Measurements from ENCODE around the gene SLC27A2. TPM values are rescaled to one million over a fixed set of nuclear protein-coding genes. Genes with fewer than 3 reads are reported as not detected.

SLC27A2 gene
- total and polyA plus RNA-seq, 2 donors (not counting 1 experiment from before 2014, with no cell fraction given), result 0.39 to 0.49 TPM

GRCh38 chr15:50180582-50180981 lies 1.4 kb upstream of the SLC27A2 start:
- Histone ChIP-seq H3K27ac (ENCODE audit: low read length in 2 of 2) (no peak overlapping the region), H3K9me3 (ENCODE audit: control extremely low read depth in 1 of 3, control insufficient read depth in 2 of 3, insufficient read depth in 1 of 3, low read length in 2 of 3) (no peaks in the 10 kb centered on the region), H2AFZ (ENCODE audit: insufficient read depth, low read depth, low read length, poor library complexity, severe bottlenecking) (no peak overlapping the region), H3K36me3 (replicated peaks in 1 of 2; ENCODE audit: control extremely low read depth in 1 of 2, control insufficient read depth in 1 of 2, extremely low read depth in 1 of 2, insufficient read depth in 2 of 2, low read length in 1 of 2) (no peaks in the 10 kb centered on the region), H3K79me2 (ENCODE audit: control insufficient read depth, insufficient read depth, low read length) (no peaks in the 10 kb centered on the region), H3K4me2 (replicated peaks; ENCODE audit: low read depth, low read length, poor library complexity, severe bottlenecking) (no peak overlapping the region), H3K27me3 (replicated peaks in 1 of 4; ENCODE audit: control extremely low read depth in 1 of 4, control insufficient read depth in 3 of 4, insufficient read depth in 4 of 4, low read length in 3 of 4) (peaks cover 0 to 17% (median 5%) of the 10 kb centered on the region in 4 experiments), H3K9ac (ENCODE audit: low read length) (no peak overlapping the region), H3K4me3 (ENCODE audit: control extremely low read depth in 1 of 5, extremely low read depth in 1 of 5, insufficient read depth in 1 of 5, low read depth in 2 of 5, low read length in 4 of 5) (no peak overlapping the region), H4K20me1 (ENCODE audit: control insufficient read depth, insufficient read depth, low read length, poor library complexity, severe bottlenecking) (no peaks in the 10 kb centered on the region), H3K4me1 (ENCODE audit: control insufficient read depth in 2 of 2, insufficient read depth in 2 of 2, low read length in 2 of 2) (peaks cover 7 to 11% of the 10 kb centered on the region in 2 donors)
- TF ChIP-seq CTCF (IDR thresholded peaks at IDR 0.05) (no peak), EZH2 (IDR thresholded peaks at IDR 0.05; ENCODE audit: borderline replicate concordance, insufficient read depth, low read depth, low read length, poor library complexity, severe bottlenecking) (no peak)
- Mint-ChIP-seq H3K4me3 (peak overlapping the region; percentile 40), H3K27me3 (peaks cover 32% of the 10 kb centered on the region), H3K9me3 (ENCODE audit: insufficient read depth) (no peaks in the 10 kb centered on the region), H3K27ac (no peak overlapping the region), H3K4me1 (peaks cover 14% of the 10 kb centered on the region)
- CTCF ChIA-PET, result no interaction called here
- POLR2A ChIA-PET, result no interaction called here
- no peak for DNase-seq
- ATAC-seq (ENCODE audit: low read depth), result no peak
- WGBS (ENCODE audit: insufficient coverage), result 91% methylated on average over 6 of the region's 7 CpGs
- intact Hi-C loops (cut with micrococcal nuclease), result no loop called here

DNA sequence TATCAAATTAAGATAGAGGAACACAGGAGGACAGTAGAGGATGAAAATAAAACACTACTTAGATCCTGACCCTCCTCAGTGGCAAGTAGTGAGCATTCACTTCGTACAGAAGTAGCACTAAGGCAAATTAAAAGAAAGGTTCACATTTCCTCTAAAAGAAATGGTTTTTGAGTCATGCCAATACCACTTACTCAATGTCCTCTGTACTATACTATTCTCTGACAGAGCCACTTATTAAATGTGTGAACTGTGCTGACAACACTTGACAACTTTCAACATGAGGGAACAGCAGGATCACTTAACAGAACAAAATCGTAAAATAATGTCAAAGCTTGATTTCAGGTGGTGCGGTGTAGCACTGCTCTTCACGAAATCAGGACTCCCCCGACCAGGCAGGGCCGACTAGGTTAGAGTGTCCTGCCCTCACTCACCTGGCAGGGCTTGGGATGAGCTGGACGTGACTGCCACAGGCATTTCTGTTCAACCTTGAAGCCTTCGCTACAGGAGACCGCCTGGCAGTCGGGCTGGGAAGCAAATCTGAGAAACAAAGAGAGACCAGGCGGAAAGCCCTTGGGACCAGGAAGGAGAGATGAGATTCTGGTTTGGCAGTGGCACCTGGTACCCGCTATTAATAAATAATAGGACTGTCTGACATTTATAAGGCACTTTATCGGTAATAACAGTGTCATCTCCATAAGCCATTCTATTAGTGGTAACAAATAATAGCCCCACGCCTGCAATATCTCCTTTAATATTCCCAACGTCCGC lies 611 bp upstream of the SLC27A2 start:
- intact Hi-C loops (cut with micrococcal nuclease), result no loop called here
- WGBS (ENCODE audit: insufficient coverage), result 71% methylated on average over 13 of the region's 16 CpGs
- peaks cover 0 to 17% (median 5%) of the 10 kb centered on the region in 4 experiments for H3K27me3 ChIP-seq (replicated peaks in 1 of 4; ENCODE audit: control extremely low read depth in 1 of 4, control insufficient read depth in 3 of 4, insufficient read depth in 4 of 4, low read length in 3 of 4)
- DNase-seq (no peak), ATAC-seq (ENCODE audit: low read depth) (no peak)
- ChIA-PET POLR2A (no interaction called here), CTCF (interaction anchor here (1.7 kb wide), 1 partner anchor 134 kb away, joined by 8 read pairs; no protein-coding TSS in a partner anchor)
- Mint-ChIP-seq H3K9me3 (ENCODE audit: insufficient read depth) (no peaks in the 10 kb centered on the region), H3K27ac (no peak overlapping the region), H3K27me3 (peaks cover 32% of the 10 kb centered on the region), H3K4me3 (peak overlapping the region; percentile 92), H3K4me1 (peaks cover 14% of the 10 kb centered on the region)
- H3K36me3 ChIP-seq (replicated peaks in 1 of 2; ENCODE audit: control extremely low read depth in 1 of 2, control insufficient read depth in 1 of 2, extremely low read depth in 1 of 2, insufficient read depth in 2 of 2, low read length in 1 of 2), result no peaks in the 10 kb centered on the region
- H3K4me2 ChIP-seq (replicated peaks; ENCODE audit: low read depth, low read length, poor library complexity, severe bottlenecking), result peak overlapping the region; percentile 73
- H3K27ac ChIP-seq (ENCODE audit: low read length in 2 of 2), result no peak overlapping the region
- H3K9me3 ChIP-seq (ENCODE audit: control extremely low read depth in 1 of 3, control insufficient read depth in 2 of 3, insufficient read depth in 1 of 3, low read length in 2 of 3), result no peaks in the 10 kb centered on the region
- H2AFZ ChIP-seq (ENCODE audit: insufficient read depth, low read depth, low read length, poor library complexity, severe bottlenecking), result peak overlapping the region; percentile 87
- TF ChIP-seq CTCF (IDR thresholded peaks at IDR 0.05), result no peak
- no peak for TF ChIP-seq EZH2 (IDR thresholded peaks at IDR 0.05; ENCODE audit: borderline replicate concordance, insufficient read depth, low read depth, low read length, poor library complexity, severe bottlenecking)
- H3K4me1 ChIP-seq (ENCODE audit: control insufficient read depth in 2 of 2, insufficient read depth in 2 of 2, low read length in 2 of 2), result peaks cover 7 to 11% of the 10 kb centered on the region in 2 donors
- H3K79me2 ChIP-seq (ENCODE audit: control insufficient read depth, insufficient read depth, low read length), result no peaks in the 10 kb centered on the region
- peak overlapping the region in 3 of 5 experiments; percentile 49 to 58 (median 51) for H3K4me3 ChIP-seq (ENCODE audit: control extremely low read depth in 1 of 5, extremely low read depth in 1 of 5, insufficient read depth in 1 of 5, low read depth in 2 of 5, low read length in 4 of 5)
- peak overlapping the region; percentile 58 for H3K9ac ChIP-seq (ENCODE audit: low read length)
- no peaks in the 10 kb centered on the region for H4K20me1 ChIP-seq (ENCODE audit: control insufficient read depth, insufficient read depth, low read length, poor library complexity, severe bottlenecking)

Data from B cell (primary cell).